KMS-11 (cell line): Measurements from ENCODE around the gene ARHGAP44.

Experiments
- H2AFZ ChIP-seq: fragments of 200-600 bp; sonication (generic); 2 replicates; pipeline ENCODE4 v1.6.1; 2016; ENCODE audit warnings: antibody characterized with exemption, mixed run types, low read depth
- H3K27ac ChIP-seq: fragments of 200-600 bp; sonication (generic); 2 replicates; pipeline ENCODE4 v1.6.1; 2016; ENCODE audit warnings: mild to moderate bottlenecking, mixed run types
- H3K27me3 ChIP-seq: fragments of 200-600 bp; sonication (generic); 2 replicates; pipeline ENCODE4 v1.6.1; 2017; ENCODE audit warnings: mild to moderate bottlenecking, low read depth, mixed run types, moderate library complexity; ENCODE audit not compliant: insufficient read depth
- H3K36me3 ChIP-seq: fragments of 200-600 bp; sonication (generic); 2 replicates; pipeline ENCODE4 v1.6.1; 2017; ENCODE audit warnings: mild to moderate bottlenecking, mixed run types; ENCODE audit not compliant: insufficient read depth
- H3K4me1 ChIP-seq: fragments of 200-600 bp; sonication (generic); 2 replicates; pipeline ENCODE4 v1.6.1; 2016; ENCODE audit warnings: mild to moderate bottlenecking, low read depth, mixed run types; ENCODE audit not compliant: poor library complexity, severe bottlenecking
- H3K4me2 ChIP-seq: fragments of 200-600 bp; sonication (generic); 2 replicates; pipeline ENCODE4 v1.7.0; 2016; ENCODE audit warnings: mild to moderate bottlenecking, mixed run types
- H3K4me3 ChIP-seq: fragments of 200-600 bp; sonication (generic); IDR thresholded peaks from 2 replicates; pipeline ENCODE4 v1.6.1; 2017; ENCODE audit warnings: low read depth, low read length, mixed read lengths; ENCODE audit not compliant: insufficient read depth
- H3K79me2 ChIP-seq: fragments of 200-600 bp; sonication (generic); 2 replicates; pipeline ENCODE4 v1.6.1; 2016; ENCODE audit warnings: low read depth, mixed run types; ENCODE audit not compliant: insufficient read depth
- H3K9ac ChIP-seq: fragments of 200-600 bp; sonication (generic); 2 replicates; pipeline ENCODE4 v1.6.1; 2016; ENCODE audit warnings: mild to moderate bottlenecking, mixed run types
- H4K20me1 ChIP-seq: fragments of 200-600 bp; sonication (generic); 2 replicates; pipeline ENCODE4 v1.6.1; 2016; ENCODE audit warnings: mild to moderate bottlenecking, mixed run types; ENCODE audit not compliant: insufficient read depth
- TF ChIP-seq, protein P1 (sequence below): fragments of 200-600 bp; sonication (generic); conservative IDR thresholded peaks from 2 replicates; pipeline ENCODE4 v1.6.1; 2017; ENCODE audit warnings: low read depth, mild to moderate bottlenecking, antibody characterized with exemption, low read length, moderate library complexity, mixed read lengths

The ARHGAP44 gene

DNA sequence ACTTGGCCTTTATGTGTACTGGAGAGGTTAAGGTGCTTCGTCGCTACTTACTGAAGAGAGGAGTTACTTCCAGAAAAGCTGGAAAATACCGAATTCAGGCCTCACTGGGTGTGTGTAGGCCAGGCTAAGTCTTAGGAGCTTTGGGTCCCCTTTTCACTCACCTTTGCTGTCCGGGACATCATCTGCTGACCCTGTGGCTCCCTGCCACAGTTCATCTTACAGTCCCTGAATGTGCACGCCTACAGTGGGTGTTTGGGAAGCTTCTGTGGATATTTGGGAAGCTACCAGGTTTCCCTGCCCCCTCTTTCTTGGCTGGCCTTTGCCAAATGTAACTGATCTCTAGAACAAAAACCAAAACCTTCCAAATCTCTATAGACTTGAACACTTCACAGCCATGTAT is 177.1 kb downstream of the ARHGAP44 start:
- Histone ChIP-seq H3K27ac (no peak overlapping the region), H3K36me3 (no peaks in the 10 kb centered on the region), H3K4me1 (no peaks in the 10 kb centered on the region), H3K4me2 (no peak overlapping the region), H3K27me3 (no peaks in the 10 kb centered on the region), H3K9ac (no peak overlapping the region), H2AFZ (no peak overlapping the region), H3K4me3 (no peak overlapping the region), H3K79me2 (no peaks in the 10 kb centered on the region), H4K20me1 (no peaks in the 10 kb centered on the region)
- TF ChIP-seq, protein P1, sequence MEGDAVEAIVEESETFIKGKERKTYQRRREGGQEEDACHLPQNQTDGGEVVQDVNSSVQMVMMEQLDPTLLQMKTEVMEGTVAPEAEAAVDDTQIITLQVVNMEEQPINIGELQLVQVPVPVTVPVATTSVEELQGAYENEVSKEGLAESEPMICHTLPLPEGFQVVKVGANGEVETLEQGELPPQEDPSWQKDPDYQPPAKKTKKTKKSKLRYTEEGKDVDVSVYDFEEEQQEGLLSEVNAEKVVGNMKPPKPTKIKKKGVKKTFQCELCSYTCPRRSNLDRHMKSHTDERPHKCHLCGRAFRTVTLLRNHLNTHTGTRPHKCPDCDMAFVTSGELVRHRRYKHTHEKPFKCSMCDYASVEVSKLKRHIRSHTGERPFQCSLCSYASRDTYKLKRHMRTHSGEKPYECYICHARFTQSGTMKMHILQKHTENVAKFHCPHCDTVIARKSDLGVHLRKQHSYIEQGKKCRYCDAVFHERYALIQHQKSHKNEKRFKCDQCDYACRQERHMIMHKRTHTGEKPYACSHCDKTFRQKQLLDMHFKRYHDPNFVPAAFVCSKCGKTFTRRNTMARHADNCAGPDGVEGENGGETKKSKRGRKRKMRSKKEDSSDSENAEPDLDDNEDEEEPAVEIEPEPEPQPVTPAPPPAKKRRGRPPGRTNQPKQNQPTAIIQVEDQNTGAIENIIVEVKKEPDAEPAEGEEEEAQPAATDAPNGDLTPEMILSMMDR, result no peak

DNA sequence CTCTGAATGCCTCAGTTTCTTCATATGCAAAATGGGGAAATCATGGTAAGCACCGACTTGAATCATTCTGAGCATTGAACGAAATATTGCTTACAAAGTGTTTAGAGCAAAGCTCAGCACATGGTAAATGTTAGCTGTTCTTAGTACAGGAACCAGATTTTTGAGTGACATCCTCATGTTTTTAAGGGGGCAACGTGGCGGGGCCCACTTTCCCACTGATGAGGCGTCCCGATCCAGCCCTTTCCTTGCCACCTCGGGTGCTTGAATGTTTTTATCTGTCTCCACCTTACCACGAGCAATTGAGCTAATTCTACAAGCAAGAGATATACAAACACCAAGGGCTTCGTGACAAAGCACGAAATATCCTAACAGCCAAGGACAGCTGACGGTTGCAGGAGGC is 178.7 kb downstream of the ARHGAP44 start:
- no peaks in the 10 kb centered on the region for H3K4me1 ChIP-seq
- no peak overlapping the region for H2AFZ ChIP-seq
- no peaks in the 10 kb centered on the region for H3K27me3 ChIP-seq
- H3K27ac ChIP-seq, result no peak overlapping the region
- H3K4me3 ChIP-seq, result no peak overlapping the region
- H3K9ac ChIP-seq, result no peak overlapping the region
- no peaks in the 10 kb centered on the region for H4K20me1 ChIP-seq
- H3K36me3 ChIP-seq, result no peaks in the 10 kb centered on the region
- no peaks in the 10 kb centered on the region for H3K79me2 ChIP-seq
- H3K4me2 ChIP-seq, result no peak overlapping the region
- TF ChIP-seq, protein P1, result no peak

DNA sequence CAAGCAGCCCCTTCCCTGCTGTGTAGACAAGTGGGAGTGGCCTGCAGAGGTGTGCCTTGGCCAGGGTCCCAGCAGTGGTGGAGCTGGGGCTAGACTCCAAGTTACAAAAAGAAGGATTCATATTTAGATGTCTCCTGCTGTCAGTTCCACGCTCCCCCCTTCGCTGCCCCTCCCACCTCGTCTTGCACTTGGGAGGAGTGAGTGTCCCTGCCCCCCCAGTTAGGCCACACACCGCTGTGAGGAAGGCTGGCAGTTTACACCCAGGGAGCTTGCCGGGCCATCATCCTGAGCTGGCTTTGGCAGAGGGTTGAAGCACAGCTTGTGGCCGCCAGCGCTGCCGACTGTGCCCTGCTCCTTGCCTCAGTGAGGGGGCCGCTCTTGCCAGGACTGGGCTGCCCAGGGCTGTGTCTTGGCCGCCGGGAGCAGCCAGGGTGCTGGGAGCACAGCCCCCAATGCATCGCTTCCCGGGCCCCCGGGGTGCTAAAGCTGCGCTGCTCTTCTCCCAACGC is 184.3 kb downstream of the ARHGAP44 start:
- H3K4me1 ChIP-seq, result no peaks in the 10 kb centered on the region
- no peaks in the 10 kb centered on the region for H3K79me2 ChIP-seq
- H3K36me3 ChIP-seq, result no peaks in the 10 kb centered on the region
- no peak overlapping the region for H3K4me3 ChIP-seq
- no peaks in the 10 kb centered on the region for H3K27me3 ChIP-seq
- H2AFZ ChIP-seq, result no peak overlapping the region
- H3K27ac ChIP-seq, result no peak overlapping the region
- no peak overlapping the region for H3K4me2 ChIP-seq
- no peaks in the 10 kb centered on the region for H4K20me1 ChIP-seq
- H3K9ac ChIP-seq, result no peak overlapping the region
- TF ChIP-seq, protein P1, result no peak

DNA sequence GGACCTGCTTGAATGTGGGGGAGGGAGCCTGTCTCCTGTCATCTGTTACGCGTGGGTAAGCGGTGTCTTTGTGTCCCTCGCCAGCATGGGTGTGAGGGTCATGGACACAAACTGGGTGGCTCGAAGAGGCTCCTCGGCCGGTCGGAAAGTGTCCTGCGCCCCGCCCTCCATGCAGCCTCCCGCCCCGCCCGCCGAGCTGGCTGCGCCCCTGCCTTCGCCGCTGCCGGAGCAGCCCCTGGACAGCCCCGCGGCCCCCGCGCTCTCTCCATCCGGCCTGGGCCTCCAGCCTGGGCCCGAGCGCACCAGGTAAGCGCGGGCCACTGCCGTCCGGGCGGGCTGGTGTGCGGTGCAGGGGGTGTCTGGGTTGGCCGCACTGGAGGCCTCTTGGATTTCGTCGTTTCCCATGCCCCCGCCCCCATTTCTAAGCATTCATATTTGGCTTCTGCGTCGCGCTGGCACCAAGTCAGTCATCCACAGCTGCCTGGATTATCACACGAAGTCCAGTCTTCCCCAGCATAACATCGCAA is 184.8 kb downstream of the ARHGAP44 start:
- Histone ChIP-seq H3K27me3 (no peaks in the 10 kb centered on the region), H3K4me1 (no peaks in the 10 kb centered on the region), H3K27ac (no peak overlapping the region), H3K36me3 (no peaks in the 10 kb centered on the region), H2AFZ (no peak overlapping the region), H3K4me2 (no peak overlapping the region), H3K9ac (no peak overlapping the region), H4K20me1 (no peaks in the 10 kb centered on the region), H3K4me3 (no peak overlapping the region), H3K79me2 (no peaks in the 10 kb centered on the region)
- TF ChIP-seq, protein P1, result no peak
